Spinal cord (tissue), 10 donors: ENCODE results near the gene PARVG. TPM values are rescaled to one million over a fixed set of nuclear protein-coding genes. Genes with fewer than 3 reads are reported as not detected.

Experiments used
- DNase-seq, 6 donors: peaks; one replicate each; pipeline versions ENCODE4 v3.0.0 to v3.0.0-alpha.2; 2013 to 2015; ENCODE audit warnings: low spot score in 6 of 6, low read depth in 4 of 6
- H3K27ac ChIP-seq: one replicate; pipeline ENCODE4 v1.5.1; 2013; ENCODE audit warnings: low read depth, low read length, control low read depth
- H3K27me3 ChIP-seq: one replicate; pipeline ENCODE4 v1.6.1; 2013; ENCODE audit warnings: low read length; ENCODE audit not compliant: control insufficient read depth, insufficient read depth
- H3K36me3 ChIP-seq: one replicate; pipeline ENCODE4 v1.6.1; 2013; ENCODE audit warnings: low read length; ENCODE audit not compliant: control insufficient read depth, insufficient read depth
- H3K4me1 ChIP-seq: one replicate; pipeline ENCODE4 v1.6.1; 2013; ENCODE audit warnings: low read length; ENCODE audit not compliant: control insufficient read depth, insufficient read depth
- H3K4me3 ChIP-seq: one replicate; pipeline ENCODE4 v1.5.1; 2013; ENCODE audit warnings: low read depth, low read length, control low read depth
- H3K9me3 ChIP-seq: one replicate; pipeline ENCODE4 v1.6.1; 2013; ENCODE audit warnings: low read length; ENCODE audit not compliant: control insufficient read depth, insufficient read depth
- WGBS: methylation state at CpG from one replicate; pipeline ENCODE4 v1.1.5; 2013; ENCODE audit warnings: missing lambda C conversion rate; ENCODE audit not compliant: insufficient coverage; 5-methylcytosine and 5-hydroxymethylcytosine counted together
- polyA plus RNA-seq, 2 donors: library from polyadenylated mRNA; unstranded; fragments of 120-200 nt; gene quantifications; one replicate each; pipeline ENCODE4 v1.2.1, GENCODE V29; 2013; ENCODE audit not compliant: insufficient read length in 2 of 2
- total RNA-seq, 2 donors: library from RNA; depleted of rRNA in 1 of 2; stranded (reverse); fragments of 120-200 nt in 1 of 2; fragments of >200 nt in 1 of 2; gene quantifications; one replicate each; pipeline versions ENCODE4 v1.2.3 to v1.2.4, GENCODE V29; 2013 to 2014
- donor health status: healthy.

PARVG gene
- total and polyA plus RNA-seq, 4 donors, result 5.8 to 7.3 (median 6.5) TPM

DNA sequence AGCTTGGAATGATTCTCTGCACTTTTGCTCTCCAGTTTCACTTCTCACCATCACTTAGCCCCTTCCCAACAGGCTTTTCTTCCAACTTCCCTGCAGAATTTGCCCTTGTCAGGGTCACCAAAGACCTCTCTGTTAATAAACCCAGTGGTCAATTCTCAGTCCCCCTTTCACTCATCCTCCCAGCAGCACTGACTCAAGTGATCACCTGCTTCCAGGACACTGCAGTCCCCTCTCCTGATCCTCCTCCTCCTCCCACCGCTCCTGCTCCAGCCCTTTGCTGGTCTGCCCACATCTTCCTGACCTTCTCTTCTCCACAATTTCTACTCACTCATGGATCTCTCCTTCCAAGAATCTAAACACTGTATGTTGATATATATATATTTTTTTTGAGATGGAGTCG, 74.1 kb downstream of the PARVG start:
- DNase-seq, result no peak
- no peak overlapping the region for H3K4me3 ChIP-seq
- no peaks in the 10 kb centered on the region for H3K27me3 ChIP-seq
- no peaks in the 10 kb centered on the region for H3K36me3 ChIP-seq
- no peaks in the 10 kb centered on the region for H3K4me1 ChIP-seq
- H3K27ac ChIP-seq, result no peak overlapping the region
- 100% methylated on average over 1 of the region's 2 CpGs for WGBS
- H3K9me3 ChIP-seq, result no peaks in the 10 kb centered on the region

DNA sequence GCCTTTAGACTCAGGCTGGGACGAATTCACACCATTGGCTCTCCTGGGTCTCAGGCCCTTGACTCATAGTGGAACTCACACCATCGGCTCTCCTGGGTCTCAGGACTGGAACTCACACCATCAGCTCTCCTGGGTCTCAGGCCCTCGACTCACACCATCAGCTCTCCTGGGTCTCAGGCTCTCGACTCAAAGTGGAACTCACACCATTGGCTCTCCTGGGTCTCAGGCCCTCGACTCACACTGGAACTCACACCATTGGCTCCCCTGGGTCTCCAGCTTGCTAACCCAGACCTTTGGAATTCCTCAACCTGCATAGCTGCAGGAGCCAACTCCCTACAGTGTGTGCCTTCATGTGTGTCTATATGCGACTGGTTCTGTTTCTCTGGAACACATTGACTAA, 75.4 kb downstream of the PARVG start:
- Histone ChIP-seq H3K27me3 (no peaks in the 10 kb centered on the region), H3K36me3 (no peaks in the 10 kb centered on the region), H3K27ac (no peak overlapping the region), H3K4me1 (no peaks in the 10 kb centered on the region), H3K9me3 (no peaks in the 10 kb centered on the region), H3K4me3 (no peak overlapping the region)
- 76% methylated on average over 6 of the region's 6 CpGs for WGBS
- DNase-seq, result no peak

DNA sequence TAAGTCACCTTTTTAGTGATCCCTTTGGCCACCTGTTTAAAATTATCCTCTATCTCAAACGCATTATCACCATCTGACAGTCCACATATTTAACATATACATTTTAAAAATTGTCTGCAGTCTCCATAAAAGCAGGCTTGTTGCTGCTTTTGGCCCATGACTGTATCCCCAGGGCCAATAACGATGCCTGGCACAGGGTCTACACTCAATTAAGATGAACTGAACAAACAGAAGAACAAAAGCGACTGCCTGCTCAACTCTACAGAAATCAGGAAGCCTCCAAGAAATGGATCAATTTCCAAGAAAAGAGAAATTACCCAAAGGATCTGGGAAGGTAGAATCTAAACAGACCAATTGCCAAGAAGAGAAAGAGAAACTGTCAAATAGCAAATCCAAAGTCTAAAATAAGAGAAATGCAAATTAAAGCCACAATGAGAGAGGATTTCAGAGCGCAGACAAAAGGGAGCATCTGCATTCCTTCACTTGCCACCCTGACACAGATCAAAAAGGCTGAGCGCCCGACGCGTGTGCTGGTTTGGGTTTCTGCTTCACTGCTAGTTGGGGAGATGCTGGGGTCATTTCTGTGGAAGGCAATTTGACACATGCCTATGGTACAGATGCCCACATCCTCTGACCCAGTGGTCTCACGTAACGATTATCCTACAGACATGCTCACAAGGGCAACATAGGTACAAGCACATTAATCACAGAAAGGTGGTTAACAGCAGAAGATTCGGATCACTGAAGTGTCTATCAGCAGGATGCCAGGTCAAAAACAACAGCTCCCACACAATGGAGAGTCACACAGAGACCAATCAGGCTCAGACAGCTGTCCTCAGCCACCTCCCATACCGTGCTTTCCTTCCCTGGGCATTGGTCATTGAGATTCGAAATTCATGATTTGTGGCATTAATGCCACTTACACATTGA, 76.1 kb downstream of the PARVG start:
- Histone ChIP-seq H3K4me1 (no peaks in the 10 kb centered on the region), H3K27ac (no peak overlapping the region), H3K9me3 (no peaks in the 10 kb centered on the region), H3K4me3 (no peak overlapping the region), H3K27me3 (no peaks in the 10 kb centered on the region), H3K36me3 (peaks cover 3% of the 10 kb centered on the region)
- 44% methylated on average over 10 of the region's 13 CpGs for WGBS
- peak in 2 of 6 donors; percentile 58 to 69 for DNase-seq

Other genes with a start within 250 kb of the PARVG start
- 10 to 100 TPM; 39.3 to 42.0 TPM for gene SAMM50, start 225.5 kb upstream of the PARVG start, total RNA-seq
- 10 to 100 TPM; 64.6 to 70.1 TPM for gene SAMM50, start 225.5 kb upstream of the PARVG start, polyA plus RNA-seq
- 10 to 100 TPM in 1 of 2 donors, 1 to 10 TPM in 1; 9.7 to 19.8 TPM for gene PARVB, start 156.6 kb upstream of the PARVG start, total RNA-seq
- 10 to 100 TPM; 18.0 to 26.0 TPM for gene PARVB, start 156.6 kb upstream of the PARVG start, polyA plus RNA-seq
- gene SHISAL1, start 132.0 kb downstream of the PARVG start, total RNA-seq, result 10 to 100 TPM in 1 of 2 donors, 1 to 10 TPM in 1; 8.2 to 11.3 TPM
- gene SHISAL1, start 132.0 kb downstream of the PARVG start, polyA plus RNA-seq, result 10 to 100 TPM; 16.0 to 17.0 TPM